ENCODE results near the gene PHGDH.

Gene PHGDH

GRCh38 chr1:119737040-119737682, 25.4 kb downstream of the PHGDH start:
- no peak overlapping the region for H3K4me3 ChIP-seq (replicated peaks; ENCODE audit: low read depth, low read length)
- DNase-seq (ENCODE audit: low read depth) = peak; percentile 73
- TF ChIP-seq CTCF (IDR thresholded peaks at IDR 0.05; ENCODE audit: low read length, missing control alignments) = no peak

- no peak overlapping the region for H3K4me3 ChIP-seq (replicated peaks; ENCODE audit: low read depth, low read length)
- DNase-seq (ENCODE audit: low read depth) = no peak
- no peak for TF ChIP-seq CTCF (IDR thresholded peaks at IDR 0.05; ENCODE audit: low read length, missing control alignments)
These were observed 26.5 kb downstream of the PHGDH start for GRCh38 chr1:119738100-119738720.

GRCh38 chr1:119739150-119739549, 27.4 kb downstream of the PHGDH start:
- peak; percentile 31 for DNase-seq (ENCODE audit: low read depth)
- no peak overlapping the region for H3K4me3 ChIP-seq (replicated peaks; ENCODE audit: low read depth, low read length)
- no peak for TF ChIP-seq CTCF (IDR thresholded peaks at IDR 0.05; ENCODE audit: low read length, missing control alignments)

GRCh38 chr1:119740261-119740660, 28.5 kb downstream of the PHGDH start:
- TF ChIP-seq CTCF (IDR thresholded peaks at IDR 0.05; ENCODE audit: low read length, missing control alignments) = no peak
- no peak overlapping the region for H3K4me3 ChIP-seq (replicated peaks; ENCODE audit: low read depth, low read length)
- DNase-seq (ENCODE audit: low read depth) = no peak

GRCh38 chr1:119740896-119741780, 29.4 kb downstream of the PHGDH start:
- H3K4me3 ChIP-seq (replicated peaks; ENCODE audit: low read depth, low read length) = no peak overlapping the region
- no peak for TF ChIP-seq CTCF (IDR thresholded peaks at IDR 0.05; ENCODE audit: low read length, missing control alignments)
- DNase-seq (ENCODE audit: low read depth) = no peak

- TF ChIP-seq CTCF (IDR thresholded peaks at IDR 0.05; ENCODE audit: low read length, missing control alignments) = no peak
- no peak overlapping the region for H3K4me3 ChIP-seq (replicated peaks; ENCODE audit: low read depth, low read length)
- peak; percentile 4 for DNase-seq (ENCODE audit: low read depth)
These were observed 30.5 kb downstream of the PHGDH start for GRCh38 chr1:119742202-119742601.
